ENCODE data around the gene MOGAT1. TPM values are rescaled to one million over a fixed set of nuclear protein-coding genes. Genes with fewer than 3 reads are reported as not detected.
"Not testable (repeated sequence)": the region's sequence is repeated elsewhere in the genome, so short reads cannot be mapped to it uniquely, and the experiment has no call there.

Gene MOGAT1
- total RNA-seq, 1 donor from 2014 or later, result not detected

DNA sequence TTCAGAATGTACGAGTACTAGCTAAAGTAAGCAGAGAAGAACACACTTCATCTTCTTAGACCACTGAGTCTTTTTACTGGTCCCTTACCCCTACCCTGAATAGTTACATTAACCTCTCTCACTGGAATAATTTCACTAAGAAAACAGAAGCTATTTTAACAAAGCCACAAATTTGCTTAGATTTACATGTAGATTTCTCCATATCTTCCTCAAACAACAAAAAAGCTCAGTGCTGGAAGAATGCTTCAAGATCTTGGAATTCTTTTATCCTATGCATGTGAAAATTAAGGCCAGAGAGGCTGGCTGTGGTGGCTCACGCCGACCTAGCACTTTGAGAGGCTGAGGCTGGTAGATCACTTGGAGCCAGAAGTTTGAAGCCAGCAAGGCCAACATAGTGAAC is 35.2 kb downstream of the MOGAT1 start:
- Mint-ChIP-seq H3K27ac (no peak overlapping the region), H3K4me3 (no peak overlapping the region), H3K27me3 (ENCODE audit: insufficient read depth) (peaks cover 29% of the 10 kb centered on the region), H3K36me3 (ENCODE audit: low read depth) (no peaks in the 10 kb centered on the region), H3K9me3 (no peaks in the 10 kb centered on the region), H3K4me1 (ENCODE audit: low read depth) (peaks cover 16% of the 10 kb centered on the region)
- intact Hi-C loops (cut with micrococcal nuclease), result no loop called here
- DNase-seq (ENCODE audit: low spot score), result no peak

- intact Hi-C loops (cut with micrococcal nuclease), result no loop called here
- H3K27me3 Mint-ChIP-seq (ENCODE audit: insufficient read depth), result peaks cover 27% of the 10 kb centered on the region
- no peak overlapping the region for H3K4me3 Mint-ChIP-seq
- peak overlapping the region; percentile 35 for H3K27ac Mint-ChIP-seq
- H3K9me3 Mint-ChIP-seq, result no peaks in the 10 kb centered on the region
- no peaks in the 10 kb centered on the region for H3K36me3 Mint-ChIP-seq (ENCODE audit: low read depth)
- peaks cover 11% of the 10 kb centered on the region for H3K4me1 Mint-ChIP-seq (ENCODE audit: low read depth)
- no peak for DNase-seq (ENCODE audit: low spot score)
Observed at GRCh38 chr2:222707102-222707688, 35.7 kb downstream of the MOGAT1 start.

DNA sequence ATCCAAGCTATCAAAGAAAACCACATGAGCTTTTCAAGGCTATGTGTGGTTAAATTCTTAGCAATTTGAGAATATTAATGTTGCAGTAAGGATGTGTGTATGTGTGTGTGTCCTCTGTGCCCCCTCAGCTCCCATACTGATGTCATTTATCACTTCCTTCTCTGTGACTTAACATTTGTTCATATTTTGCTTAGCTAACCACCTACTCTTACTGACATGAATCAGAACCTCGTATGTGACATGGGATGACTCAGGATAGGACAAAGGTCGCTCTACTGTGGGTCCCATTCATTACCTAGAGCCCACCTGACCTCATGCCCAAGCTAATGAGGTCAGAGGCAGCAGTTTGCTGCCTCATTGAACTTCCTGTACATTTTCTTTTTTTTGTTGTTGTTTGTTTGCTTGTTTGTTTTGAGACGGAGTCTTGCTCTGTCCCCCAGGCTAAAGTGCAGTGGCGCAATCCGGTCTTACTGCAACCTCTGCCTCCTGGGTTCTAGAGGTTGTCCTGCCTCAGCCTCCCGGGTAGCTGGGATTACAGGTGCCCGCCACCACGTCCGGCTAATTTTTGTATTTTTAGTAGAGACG is 36.3 kb downstream of the MOGAT1 start:
- no peak for DNase-seq (ENCODE audit: low spot score)
- no peaks in the 10 kb centered on the region for H3K9me3 Mint-ChIP-seq
- H3K4me1 Mint-ChIP-seq (ENCODE audit: low read depth), result peaks cover 11% of the 10 kb centered on the region
- H3K36me3 Mint-ChIP-seq (ENCODE audit: low read depth), result no peaks in the 10 kb centered on the region
- no peak overlapping the region for H3K27ac Mint-ChIP-seq
- intact Hi-C loops (cut with micrococcal nuclease), result loop anchor here (1.0 to 2.0 kb wide), 6 partner anchors 17 to 232 kb away; partner anchors contain the start of gene ACSL3
- H3K27me3 Mint-ChIP-seq (ENCODE audit: insufficient read depth), result peaks cover 30% of the 10 kb centered on the region
- no peak overlapping the region for H3K4me3 Mint-ChIP-seq

DNA sequence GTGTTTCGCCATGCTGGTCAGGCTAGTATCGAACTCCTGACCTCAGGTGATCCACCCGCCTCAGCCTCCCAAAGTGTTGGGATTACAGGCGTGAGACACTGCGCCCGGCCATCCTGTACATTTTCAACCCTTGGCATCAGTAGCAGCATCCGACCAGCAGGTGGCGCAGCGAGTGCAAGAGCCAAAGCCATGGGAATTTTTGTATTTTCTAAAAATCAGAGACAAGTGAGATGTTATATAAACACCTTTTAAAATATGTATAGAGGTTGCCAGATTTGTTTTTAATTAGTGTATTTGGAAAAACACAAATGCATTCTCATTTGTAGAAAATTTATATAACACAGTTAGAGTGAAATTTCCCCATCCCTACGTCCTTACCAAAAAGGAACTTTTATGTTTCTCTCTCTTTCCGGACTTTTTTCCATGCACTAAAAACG is 36.8 kb downstream of the MOGAT1 start:
- DNase-seq (ENCODE audit: low spot score), result peak; percentile 55
- Mint-ChIP-seq H3K4me1 (ENCODE audit: low read depth) (peaks cover 11% of the 10 kb centered on the region), H3K27me3 (ENCODE audit: insufficient read depth) (peaks cover 30% of the 10 kb centered on the region), H3K9me3 (no peaks in the 10 kb centered on the region), H3K27ac (no peak overlapping the region), H3K4me3 (no peak overlapping the region), H3K36me3 (ENCODE audit: low read depth) (no peaks in the 10 kb centered on the region)
- intact Hi-C loops (cut with micrococcal nuclease), result loop anchor here (1.0 to 2.0 kb wide), 6 partner anchors 18 to 231 kb away; partner anchors contain the start of gene ACSL3

DNA sequence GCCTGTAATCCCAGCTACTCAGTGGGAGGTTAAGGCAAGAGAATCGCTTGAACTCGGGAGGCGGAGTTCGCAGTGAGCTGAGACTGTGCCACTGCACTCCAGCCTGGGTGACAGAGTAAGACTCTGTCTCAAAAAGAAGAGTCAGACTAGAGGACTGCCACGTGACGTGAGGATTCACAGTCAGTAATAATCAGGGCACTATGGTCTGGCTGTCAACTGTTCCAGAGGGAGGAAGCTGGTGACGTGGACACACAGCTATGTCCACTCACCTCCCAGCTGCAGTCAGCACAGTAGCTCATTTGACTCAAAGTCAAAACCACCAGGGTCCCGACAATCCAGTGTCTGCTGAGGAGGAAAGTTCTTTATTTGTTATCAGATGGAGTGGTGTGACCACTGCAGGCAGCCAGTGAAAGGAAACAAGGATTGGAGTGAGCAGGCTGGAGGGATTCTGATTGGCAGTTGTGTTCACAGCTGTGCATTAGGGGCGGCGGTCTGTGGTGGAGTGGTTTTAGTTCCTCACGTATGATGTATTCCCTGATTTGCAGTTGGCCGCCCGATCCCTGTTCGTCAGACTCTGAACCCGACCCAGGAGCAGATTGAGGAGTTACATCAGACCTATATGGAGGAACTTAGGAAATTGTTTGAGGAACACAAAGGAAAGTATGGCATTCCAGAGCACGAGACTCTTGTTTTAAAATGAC is 37.9 kb downstream of the MOGAT1 start:
- Mint-ChIP-seq H3K27ac (no peak overlapping the region), H3K27me3 (ENCODE audit: insufficient read depth) (peaks cover 30% of the 10 kb centered on the region), H3K9me3 (no peaks in the 10 kb centered on the region), H3K4me1 (ENCODE audit: low read depth) (peaks cover 11% of the 10 kb centered on the region), H3K4me3 (no peak overlapping the region), H3K36me3 (ENCODE audit: low read depth) (no peaks in the 10 kb centered on the region)
- no peak for DNase-seq (ENCODE audit: low spot score)
- intact Hi-C loops (cut with micrococcal nuclease), result loop anchor here (2.0 kb wide), 1 partner anchor 103 kb away; no protein-coding TSS in a partner anchor

GRCh38 chr2:222710736-222711135 is 39.3 kb downstream of the MOGAT1 start:
- H3K27me3 Mint-ChIP-seq (ENCODE audit: insufficient read depth), result peaks cover 40% of the 10 kb centered on the region
- no peaks in the 10 kb centered on the region for H3K9me3 Mint-ChIP-seq
- H3K36me3 Mint-ChIP-seq (ENCODE audit: low read depth), result no peaks in the 10 kb centered on the region
- no peak for DNase-seq (ENCODE audit: low spot score)
- no peak overlapping the region for H3K4me3 Mint-ChIP-seq
- no peak overlapping the region for H3K27ac Mint-ChIP-seq
- H3K4me1 Mint-ChIP-seq (ENCODE audit: low read depth), result peaks cover 14% of the 10 kb centered on the region
- intact Hi-C loops (cut with micrococcal nuclease), result no loop called here

DNA sequence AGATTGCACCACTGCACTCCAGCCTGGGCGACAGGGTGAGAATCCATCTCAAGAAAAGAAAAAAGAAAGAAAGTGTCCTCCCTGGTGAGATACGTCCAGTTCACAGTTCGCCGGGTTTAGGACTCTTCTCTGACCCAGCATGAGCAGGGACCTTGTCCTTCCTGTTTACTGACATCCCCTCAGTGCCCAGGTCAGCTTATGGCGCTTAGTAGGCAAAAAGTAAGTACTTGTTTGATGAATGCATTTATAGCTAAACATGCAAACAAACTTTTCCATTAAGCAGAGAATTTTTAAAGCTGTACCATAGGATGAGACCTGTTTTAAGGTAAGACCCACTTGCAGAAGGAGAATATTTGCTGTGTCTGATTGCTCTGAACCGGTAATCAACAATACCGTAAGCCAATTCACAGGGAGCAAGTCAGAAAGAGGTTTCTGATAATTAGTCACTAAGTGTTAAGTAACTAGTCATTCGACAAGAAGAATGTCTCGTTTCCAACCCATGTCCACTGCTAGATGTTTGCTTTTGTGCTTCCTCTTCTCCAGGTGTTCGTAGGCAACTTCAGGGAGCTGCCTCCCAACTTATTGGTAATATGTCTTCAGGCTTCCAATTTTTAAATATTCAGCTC is 40.0 kb downstream of the MOGAT1 start:
- peaks cover 44% of the 10 kb centered on the region for H3K27me3 Mint-ChIP-seq (ENCODE audit: insufficient read depth)
- H3K27ac Mint-ChIP-seq, result no peak overlapping the region
- intact Hi-C loops (cut with micrococcal nuclease), result no loop called here
- no peaks in the 10 kb centered on the region for H3K9me3 Mint-ChIP-seq
- H3K4me3 Mint-ChIP-seq, result no peak overlapping the region
- DNase-seq (ENCODE audit: low spot score), result no peak
- H3K4me1 Mint-ChIP-seq (ENCODE audit: low read depth), result peaks cover 15% of the 10 kb centered on the region
- no peaks in the 10 kb centered on the region for H3K36me3 Mint-ChIP-seq (ENCODE audit: low read depth)

GRCh38 chr2:222713002-222713401 is 41.5 kb downstream of the MOGAT1 start:
- Mint-ChIP-seq H3K4me1 (ENCODE audit: low read depth) (peaks cover 10% of the 10 kb centered on the region), H3K27ac (no peak overlapping the region), H3K4me3 (no peak overlapping the region), H3K27me3 (ENCODE audit: insufficient read depth) (peaks cover 43% of the 10 kb centered on the region), H3K9me3 (no peaks in the 10 kb centered on the region), H3K36me3 (ENCODE audit: low read depth) (no peaks in the 10 kb centered on the region)
- intact Hi-C loops (cut with micrococcal nuclease), result no loop called here
- DNase-seq (ENCODE audit: low spot score), result no peak

DNA sequence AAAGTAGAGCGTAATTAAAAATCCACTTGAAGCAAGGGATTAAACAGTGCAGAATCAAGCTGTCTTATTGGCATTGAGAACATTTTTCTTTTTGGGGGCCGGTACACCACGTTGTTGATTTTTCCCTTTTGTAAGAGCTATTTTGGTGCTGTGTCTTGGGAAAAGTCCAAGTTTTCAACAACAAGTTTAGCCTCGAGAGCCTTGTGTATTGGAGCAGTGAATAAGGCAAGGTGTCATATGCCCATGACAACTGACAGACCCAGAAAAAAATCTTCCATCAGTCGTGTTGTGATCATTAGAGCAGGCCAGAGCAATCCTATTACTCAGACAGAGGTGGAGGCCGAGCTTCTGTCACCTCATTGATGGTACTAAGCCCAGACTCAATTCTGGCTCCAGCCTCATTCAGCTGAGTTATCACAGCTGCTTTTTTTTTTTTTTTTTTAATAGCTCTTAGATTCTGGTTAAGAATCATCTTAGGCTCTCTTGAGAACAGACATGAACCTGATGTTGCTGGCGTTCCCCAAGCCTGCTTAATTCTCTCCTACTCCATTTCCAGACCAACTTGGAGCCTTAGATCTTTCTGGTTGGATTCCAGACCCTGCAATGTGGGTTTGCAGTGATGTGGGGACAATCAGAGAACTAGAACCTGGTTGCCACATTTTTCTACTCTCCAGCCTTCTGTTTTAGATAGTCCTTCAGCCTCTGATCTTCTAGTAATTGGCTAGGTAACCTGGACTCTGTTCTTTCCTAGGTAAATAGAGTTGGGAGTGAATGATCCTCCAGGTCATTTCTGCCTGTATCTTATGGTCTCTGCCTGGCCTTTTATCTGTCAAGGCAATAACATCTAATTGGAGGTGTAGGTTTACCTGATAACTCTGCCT is 43.1 kb downstream of the MOGAT1 start:
- Mint-ChIP-seq H3K9me3 (no peaks in the 10 kb centered on the region), H3K4me3 (no peak overlapping the region), H3K4me1 (ENCODE audit: low read depth) (peaks cover 6% of the 10 kb centered on the region), H3K36me3 (ENCODE audit: low read depth) (no peaks in the 10 kb centered on the region), H3K27me3 (ENCODE audit: insufficient read depth) (peaks cover 34% of the 10 kb centered on the region), H3K27ac (no peak overlapping the region)
- no peak for DNase-seq (ENCODE audit: low spot score)
- intact Hi-C loops (cut with micrococcal nuclease), result no loop called here

GRCh38 chr2:222715742-222716141 is 44.3 kb downstream of the MOGAT1 start:
- H3K27ac Mint-ChIP-seq, result no peak overlapping the region
- no peaks in the 10 kb centered on the region for H3K36me3 Mint-ChIP-seq (ENCODE audit: low read depth)
- intact Hi-C loops (cut with micrococcal nuclease), result no loop called here
- H3K4me1 Mint-ChIP-seq (ENCODE audit: low read depth), result peaks cover 5% of the 10 kb centered on the region
- DNase-seq (ENCODE audit: low spot score), result no peak
- no peak overlapping the region for H3K4me3 Mint-ChIP-seq
- H3K9me3 Mint-ChIP-seq, result no peaks in the 10 kb centered on the region
- H3K27me3 Mint-ChIP-seq (ENCODE audit: insufficient read depth), result peaks cover 33% of the 10 kb centered on the region

- H3K9me3 Mint-ChIP-seq; H3K4me3 Mint-ChIP-seq; DNase-seq (ENCODE audit: low spot score); H3K36me3 Mint-ChIP-seq (ENCODE audit: low read depth); intact Hi-C loops (cut with micrococcal nuclease); H3K27ac Mint-ChIP-seq; H3K4me1 Mint-ChIP-seq (ENCODE audit: low read depth): not testable (repeated sequence)
- peaks cover 14% of the 10 kb centered on the region for H3K27me3 Mint-ChIP-seq (ENCODE audit: insufficient read depth)
Observed at GRCh38 chr2:222719787-222720186, 48.3 kb downstream of the MOGAT1 start.

DNA sequence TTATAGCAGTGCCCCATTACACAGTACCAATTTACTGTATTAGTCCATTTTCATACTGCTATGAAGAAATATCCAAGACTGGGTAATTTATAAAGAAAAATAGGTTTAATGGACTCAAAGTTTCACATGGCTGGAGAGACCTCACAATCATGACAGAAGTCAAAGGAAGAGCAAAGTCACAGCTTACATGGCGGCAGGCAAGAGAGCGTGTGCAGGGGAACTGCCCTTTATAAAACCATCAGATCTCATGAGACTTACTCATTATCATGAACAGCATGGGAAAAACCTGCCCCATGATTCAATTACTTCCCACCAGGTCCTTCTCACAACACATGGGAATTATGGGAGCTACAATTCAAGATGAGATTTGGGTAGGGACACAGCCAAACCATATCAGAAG is 50.1 kb downstream of the MOGAT1 start:
- H3K36me3 Mint-ChIP-seq (ENCODE audit: low read depth); H3K27ac Mint-ChIP-seq; H3K27me3 Mint-ChIP-seq (ENCODE audit: insufficient read depth); H3K4me1 Mint-ChIP-seq (ENCODE audit: low read depth); H3K9me3 Mint-ChIP-seq; intact Hi-C loops (cut with micrococcal nuclease); H3K4me3 Mint-ChIP-seq; DNase-seq (ENCODE audit: low spot score): not testable (repeated sequence)
